WTC11 (cell line): ENCODE results near the gene LCLAT1.

Source experiments
- ATF3 ChIP-seq: sonication (generic); formaldehyde crosslinking; conservative IDR thresholded peaks from 2 replicates; pipeline ENCODE4 v1.8.1; 2022; ENCODE audit warnings: mild to moderate bottlenecking, missing genetic modification reagents
- CTCF ChIP-seq: fragments of 200-600 bp; IDR thresholded peaks from 2 replicates; pipeline ENCODE4 v1.8.0; 2022; ENCODE audit warnings: antibody characterized with exemption
- E2F4 ChIP-seq: sonication (generic); formaldehyde crosslinking; IDR thresholded peaks from 2 replicates; pipeline ENCODE4 v1.8.1; 2022; ENCODE audit warnings: low read depth, mild to moderate bottlenecking, moderate library complexity, missing genetic modification reagents, borderline replicate concordance
- ESRRA ChIP-seq: sonication (generic); formaldehyde crosslinking; IDR thresholded peaks from 2 replicates; pipeline ENCODE4 v1.8.1; 2022; ENCODE audit warnings: mild to moderate bottlenecking, missing genetic modification reagents, borderline replicate concordance
- ETV6 ChIP-seq: sonication (generic); formaldehyde crosslinking; IDR thresholded peaks from 2 replicates; pipeline ENCODE4 v1.8.1; 2022; ENCODE audit warnings: mild to moderate bottlenecking, missing genetic modification reagents
- NFE2L1 ChIP-seq: sonication (generic); formaldehyde crosslinking; IDR thresholded peaks from 2 replicates; pipeline ENCODE4 v1.8.1; 2023; ENCODE audit warnings: missing genetic modification reagents
- OVOL2 ChIP-seq: fragments of 250-450 bp; sonication (Bioruptor Pico); IDR thresholded peaks from 2 replicates; pipeline ENCODE4 v1.9.0; 2021; ENCODE audit warnings: mild to moderate bottlenecking, borderline replicate concordance
- TEAD4 ChIP-seq: sonication (generic); formaldehyde crosslinking; IDR thresholded peaks from 2 replicates; pipeline ENCODE4 v1.8.0; 2022; ENCODE audit warnings: mild to moderate bottlenecking, missing genetic modification reagents
- TF ChIP-seq, protein P1 (sequence below): sonication (generic); formaldehyde crosslinking; IDR thresholded peaks from 2 replicates; pipeline ENCODE4 v1.8.1; 2023; ENCODE audit warnings: mild to moderate bottlenecking, missing genetic modification reagents, moderate library complexity
- TF ChIP-seq, protein P2 (sequence below): sonication (generic); formaldehyde crosslinking; IDR thresholded peaks from 2 replicates; pipeline ENCODE4 v1.8.1; 2023; ENCODE audit warnings: mild to moderate bottlenecking, moderate library complexity, missing genetic modification reagents
- TF ChIP-seq, protein P3 (sequence below): sonication (generic); formaldehyde crosslinking; IDR thresholded peaks from 2 replicates; pipeline ENCODE4 v1.8.1; 2022; ENCODE audit warnings: mild to moderate bottlenecking, moderate library complexity, missing genetic modification reagents

GRCh38 chr2:30454571-30454970 lies 7.5 kb downstream of the LCLAT1 start:
- no peak for TF ChIP-seq CTCF
- no peak for TF ChIP-seq E2F4 (CRISPR knock-in tag)
- TF ChIP-seq, protein P1, sequence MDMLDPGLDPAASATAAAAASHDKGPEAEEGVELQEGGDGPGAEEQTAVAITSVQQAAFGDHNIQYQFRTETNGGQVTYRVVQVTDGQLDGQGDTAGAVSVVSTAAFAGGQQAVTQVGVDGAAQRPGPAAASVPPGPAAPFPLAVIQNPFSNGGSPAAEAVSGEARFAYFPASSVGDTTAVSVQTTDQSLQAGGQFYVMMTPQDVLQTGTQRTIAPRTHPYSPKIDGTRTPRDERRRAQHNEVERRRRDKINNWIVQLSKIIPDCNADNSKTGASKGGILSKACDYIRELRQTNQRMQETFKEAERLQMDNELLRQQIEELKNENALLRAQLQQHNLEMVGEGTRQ (CRISPR knock-in tag): no peak
- no peak for TF ChIP-seq NFE2L1 (CRISPR knock-in tag)
- TF ChIP-seq TEAD4 (CRISPR knock-in tag): no peak
- TF ChIP-seq ETV6: no peak
- TF ChIP-seq, protein P2, sequence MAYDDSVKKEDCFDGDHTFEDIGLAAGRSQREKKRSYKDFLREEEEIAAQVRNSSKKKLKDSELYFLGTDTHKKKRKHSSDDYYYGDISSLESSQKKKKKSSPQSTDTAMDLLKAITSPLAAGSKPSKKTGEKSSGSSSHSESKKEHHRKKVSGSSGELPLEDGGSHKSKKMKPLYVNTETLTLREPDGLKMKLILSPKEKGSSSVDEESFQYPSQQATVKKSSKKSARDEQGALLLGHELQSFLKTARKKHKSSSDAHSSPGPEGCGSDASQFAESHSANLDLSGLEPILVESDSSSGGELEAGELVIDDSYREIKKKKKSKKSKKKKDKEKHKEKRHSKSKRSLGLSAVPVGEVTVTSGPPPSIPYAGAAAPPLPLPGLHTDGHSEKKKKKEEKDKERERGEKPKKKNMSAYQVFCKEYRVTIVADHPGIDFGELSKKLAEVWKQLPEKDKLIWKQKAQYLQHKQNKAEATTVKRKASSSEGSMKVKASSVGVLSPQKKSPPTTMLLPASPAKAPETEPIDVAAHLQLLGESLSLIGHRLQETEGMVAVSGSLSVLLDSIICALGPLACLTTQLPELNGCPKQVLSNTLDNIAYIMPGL (CRISPR knock-in tag): no peak
- no peak for TF ChIP-seq ATF3
- no peak for TF ChIP-seq ESRRA
- TF ChIP-seq, protein P3, sequence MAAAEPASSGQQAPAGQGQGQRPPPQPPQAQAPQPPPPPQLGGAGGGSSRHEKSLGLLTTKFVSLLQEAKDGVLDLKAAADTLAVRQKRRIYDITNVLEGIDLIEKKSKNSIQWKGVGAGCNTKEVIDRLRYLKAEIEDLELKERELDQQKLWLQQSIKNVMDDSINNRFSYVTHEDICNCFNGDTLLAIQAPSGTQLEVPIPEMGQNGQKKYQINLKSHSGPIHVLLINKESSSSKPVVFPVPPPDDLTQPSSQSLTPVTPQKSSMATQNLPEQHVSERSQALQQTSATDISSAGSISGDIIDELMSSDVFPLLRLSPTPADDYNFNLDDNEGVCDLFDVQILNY (CRISPR knock-in tag): no peak
- TF ChIP-seq OVOL2 (CRISPR knock-in tag): no peak
